NCI-H2171 (cell line): ENCODE data around the gene PVALEF.

Source experiments
- DNase-seq: peaks from one replicate; lab custom pipeline; 2025; lab: John Stamatoyannopoulos, UW

The PVALEF gene

DNA sequence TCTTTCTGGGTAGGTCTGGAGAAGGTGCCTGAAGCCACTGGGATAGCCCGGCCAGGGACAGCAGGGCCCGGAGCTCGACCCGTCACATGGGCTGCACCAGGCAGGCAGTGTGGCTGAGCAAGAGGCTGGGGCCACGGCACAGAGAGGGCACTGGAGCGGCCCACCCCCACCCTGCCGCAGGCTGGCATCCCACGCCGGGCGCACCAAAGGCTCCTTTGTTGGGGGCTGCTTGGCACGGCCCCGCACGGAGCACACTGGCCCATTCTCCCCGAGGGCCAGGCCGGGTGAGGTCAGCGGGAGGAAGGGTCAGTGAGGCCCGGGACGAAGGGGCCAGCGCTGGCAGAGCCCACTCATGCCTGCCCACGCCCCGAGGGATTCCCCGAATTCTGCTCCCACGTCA, 36.5 kb upstream of the PVALEF start:
- no peak for DNase-seq

DNA sequence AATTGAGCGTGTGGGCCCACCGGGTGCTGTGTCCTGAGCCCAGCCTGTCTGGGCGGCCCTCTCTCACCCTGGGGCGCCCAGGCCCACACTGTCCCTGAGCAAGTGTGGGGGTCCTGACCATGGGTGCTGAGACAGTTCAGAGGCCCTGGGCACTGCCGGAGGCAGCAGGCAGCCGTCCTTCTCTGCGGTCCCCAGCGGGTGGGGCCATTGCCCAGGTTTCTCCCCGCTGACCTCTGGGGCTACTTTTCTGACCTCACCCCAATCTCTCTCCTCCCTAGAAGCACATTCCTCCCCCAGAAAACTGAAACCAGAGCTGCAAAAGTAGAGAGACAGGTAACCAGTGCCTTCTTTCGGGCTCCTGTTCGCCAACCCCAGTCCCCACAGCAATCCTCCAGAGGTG, 36.0 kb upstream of the PVALEF start:
- DNase-seq, result no peak

DNA sequence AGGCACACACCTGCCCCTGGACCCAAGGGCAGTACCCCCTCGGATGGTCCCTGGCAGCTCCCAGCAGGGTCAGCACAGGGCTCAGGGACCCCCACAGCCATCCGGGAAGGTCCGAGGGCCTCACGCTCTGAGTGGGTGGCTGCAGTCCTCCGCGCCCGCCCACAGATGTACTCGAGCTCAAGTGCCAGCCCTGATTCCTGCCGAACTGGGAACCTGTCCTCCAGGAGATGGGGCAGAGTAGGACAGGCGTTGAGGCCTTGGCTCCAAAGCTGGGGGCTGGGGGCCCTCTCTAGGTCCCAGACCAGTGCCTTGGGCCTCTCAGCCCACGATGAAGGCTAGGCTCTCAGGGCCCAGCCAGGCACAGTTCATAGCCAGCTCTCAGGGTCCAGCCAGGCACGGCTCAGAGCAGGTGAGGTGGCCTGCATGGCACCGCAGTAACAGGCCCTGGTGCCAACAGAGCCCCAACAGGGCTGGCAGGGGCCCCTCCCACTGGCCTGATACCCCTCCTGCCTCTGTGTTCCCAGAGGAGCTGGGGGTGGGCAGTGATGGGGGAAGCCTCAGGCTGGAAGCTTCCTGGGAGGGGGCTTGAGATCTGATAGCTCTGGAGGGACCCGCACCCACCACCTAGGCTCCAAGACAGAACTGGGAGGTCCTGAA, 35.5 kb upstream of the PVALEF start:
- no peak for DNase-seq

DNA sequence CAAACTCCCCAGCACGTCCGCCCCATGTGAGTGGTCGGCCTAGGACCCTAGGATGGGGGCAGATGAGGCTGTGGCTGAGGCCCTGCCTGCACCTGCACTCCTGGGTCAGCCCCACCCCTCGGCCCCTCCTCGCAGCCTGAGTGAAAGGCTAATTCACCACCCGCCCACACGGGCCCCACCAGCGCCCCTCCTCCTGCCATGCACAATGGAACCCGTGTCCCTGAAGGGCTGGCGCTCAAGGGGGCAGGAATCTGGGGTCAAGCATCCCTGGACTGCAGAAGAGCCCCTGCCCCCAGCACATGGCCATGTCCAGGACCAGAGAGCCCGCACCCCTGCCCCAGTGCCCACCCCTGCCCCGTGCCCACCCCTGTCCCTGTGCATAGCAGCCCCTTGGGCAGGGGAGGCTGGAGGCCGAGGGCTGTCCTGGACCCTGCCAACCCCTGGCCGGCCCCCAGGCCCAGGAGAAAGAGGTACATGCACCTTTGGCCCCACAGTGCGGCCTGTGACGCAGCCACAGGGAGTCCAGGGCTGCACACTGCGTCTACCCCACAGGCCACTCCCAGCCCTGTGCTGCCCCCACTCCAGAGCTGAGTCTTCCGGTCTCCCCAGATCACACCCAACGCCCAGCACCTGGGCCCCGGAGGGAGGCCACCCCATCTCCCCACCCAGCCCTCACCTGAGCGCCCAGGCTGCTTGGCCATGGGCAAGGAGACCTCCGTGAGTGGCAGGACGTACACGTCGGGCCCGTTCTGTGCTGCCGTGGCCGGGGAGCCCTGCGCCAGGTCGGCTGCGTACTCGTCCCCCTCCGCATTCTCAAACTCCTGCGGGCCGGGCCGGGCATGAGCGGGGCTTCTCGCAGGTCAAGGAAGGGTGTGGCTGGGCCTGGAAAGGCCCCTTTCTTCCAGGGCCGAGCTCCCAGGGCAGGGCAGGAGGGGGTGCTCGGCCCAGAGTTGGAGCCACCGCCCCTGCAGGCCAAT, 34.6 kb upstream of the PVALEF start:
- DNase-seq, result no peak

DNA sequence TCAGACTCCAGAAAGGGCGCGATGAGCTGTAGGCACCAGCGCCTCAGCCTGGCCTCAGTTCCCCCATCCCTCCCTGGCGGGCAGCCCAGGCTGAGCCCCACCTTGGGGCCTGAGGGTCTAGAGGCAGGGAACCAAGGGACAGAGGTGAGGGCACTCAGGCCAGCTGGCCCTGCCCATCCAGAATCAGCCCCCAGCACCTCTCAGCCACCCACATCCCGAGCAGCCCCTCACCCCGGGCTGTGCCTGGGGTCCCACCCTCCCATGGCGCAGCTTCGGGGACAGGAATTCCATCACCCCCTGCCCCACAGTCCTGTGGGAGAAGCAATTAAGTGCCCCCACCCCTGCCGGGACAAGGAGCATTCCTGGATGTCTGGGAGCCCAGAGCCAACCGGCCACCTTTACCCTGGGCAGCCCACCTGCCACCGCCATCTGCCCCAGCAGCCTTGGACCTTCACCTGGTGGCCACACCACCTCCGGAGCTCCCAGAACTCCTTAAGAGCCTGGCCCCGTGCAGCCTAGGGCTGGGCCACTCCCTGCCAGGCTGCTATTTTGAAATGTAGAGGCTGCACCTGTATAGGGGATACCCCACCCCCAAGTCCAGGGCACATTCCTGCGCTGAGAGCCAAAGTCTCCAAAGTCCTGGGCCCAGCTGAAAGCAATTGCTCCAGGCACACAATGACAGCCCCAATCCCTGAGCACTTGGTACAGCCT, 33.7 kb upstream of the PVALEF start:
- no peak for DNase-seq

DNA sequence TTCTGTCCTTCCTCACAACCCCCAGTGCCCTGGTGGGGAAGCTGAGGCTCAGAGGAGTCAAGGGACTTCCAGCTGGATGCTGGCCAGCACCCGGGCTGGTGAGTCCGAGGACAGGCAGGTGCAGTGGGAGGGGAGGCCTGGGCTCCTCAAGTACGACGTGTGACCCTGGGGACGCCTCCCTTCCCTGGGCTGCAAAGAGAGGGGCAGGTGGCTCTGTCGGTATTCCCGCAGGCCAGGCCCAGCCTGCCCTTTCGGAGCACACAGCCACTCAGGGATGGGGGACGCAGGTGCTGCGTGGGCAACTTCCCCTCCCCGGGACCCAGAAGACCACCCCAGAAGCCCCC, 33.1 kb upstream of the PVALEF start:
- DNase-seq, result no peak

DNA sequence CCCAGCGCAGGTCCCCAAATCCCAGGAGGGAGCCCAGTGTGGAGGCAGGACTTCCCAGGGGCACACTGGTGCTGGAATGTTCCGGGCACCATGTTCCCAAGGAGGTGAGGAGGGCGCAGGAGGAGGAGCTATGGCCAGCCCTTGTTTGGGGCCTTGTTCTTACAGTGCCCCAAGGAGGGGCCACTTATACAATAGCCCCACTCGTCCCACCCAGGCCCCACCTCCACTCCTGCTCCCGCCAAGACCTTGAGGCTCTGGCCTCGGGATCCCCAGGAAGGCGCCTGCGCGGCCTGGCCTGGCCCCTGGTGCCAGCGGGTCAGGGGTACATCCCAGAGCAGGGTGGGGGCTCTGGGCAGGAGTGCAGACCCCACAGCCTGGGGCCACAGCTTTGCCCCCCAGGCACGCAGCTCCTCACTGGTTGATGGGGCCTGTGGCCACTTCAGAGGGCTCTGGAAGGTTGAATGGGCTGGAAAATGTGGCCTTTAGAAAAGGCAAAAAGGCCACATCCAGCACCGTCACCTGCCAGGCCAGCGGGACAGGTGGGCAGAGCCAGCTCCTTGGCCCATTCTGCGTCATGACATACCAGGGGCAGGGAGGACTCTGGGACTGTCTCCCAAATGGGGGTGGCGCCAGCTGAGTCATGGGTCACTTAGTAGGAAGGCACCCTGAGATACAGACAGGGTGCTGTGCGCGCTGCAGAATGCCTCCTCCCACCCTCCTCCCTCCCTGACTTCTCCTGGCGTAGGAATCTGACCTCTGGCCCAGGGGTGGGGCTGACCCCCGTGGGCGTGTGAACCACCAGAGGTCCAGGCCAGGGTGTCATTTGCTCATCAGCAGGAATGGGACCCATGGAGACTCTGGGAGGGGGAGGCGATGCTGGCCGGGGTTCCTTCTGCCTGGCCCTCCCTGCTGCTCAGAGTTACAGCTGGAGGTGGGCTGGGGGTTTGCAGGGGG, 32.3 kb upstream of the PVALEF start:
- no peak for DNase-seq

DNA sequence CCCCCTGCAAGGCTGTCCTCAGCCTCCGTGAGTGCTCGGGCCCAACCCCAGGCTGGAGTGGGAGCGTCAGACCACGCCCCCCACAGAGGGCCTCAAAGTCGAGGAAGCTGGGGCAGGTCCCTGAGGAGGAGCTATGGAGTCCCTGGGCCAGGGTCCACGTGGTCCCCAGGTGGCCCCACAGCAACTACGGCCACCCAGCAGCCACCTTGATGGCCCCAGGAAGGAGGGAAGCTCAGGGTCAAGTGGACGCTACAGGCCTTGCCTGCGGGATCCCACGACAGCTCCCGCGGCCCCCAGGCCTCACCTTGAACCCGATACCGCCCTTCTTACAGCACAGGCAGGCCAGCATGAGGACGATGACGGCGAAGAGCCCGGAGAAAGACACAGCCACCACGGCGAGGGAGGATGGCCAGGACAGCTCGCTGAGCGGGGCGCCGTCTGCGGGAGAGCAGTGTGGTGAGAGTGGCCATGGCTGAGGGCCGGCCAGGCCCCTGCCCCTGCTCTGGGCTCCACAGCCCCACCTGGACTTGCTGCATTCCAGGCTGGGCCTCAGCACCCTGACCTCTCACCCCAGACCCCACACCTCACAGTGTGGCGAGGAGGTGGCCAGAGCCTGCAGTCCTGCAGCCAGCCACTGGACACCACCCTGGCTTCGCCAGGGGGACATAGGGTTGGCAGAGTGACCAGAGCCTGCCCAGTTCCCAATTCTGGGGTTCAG, 31.1 kb upstream of the PVALEF start:
- DNase-seq, result no peak

DNA sequence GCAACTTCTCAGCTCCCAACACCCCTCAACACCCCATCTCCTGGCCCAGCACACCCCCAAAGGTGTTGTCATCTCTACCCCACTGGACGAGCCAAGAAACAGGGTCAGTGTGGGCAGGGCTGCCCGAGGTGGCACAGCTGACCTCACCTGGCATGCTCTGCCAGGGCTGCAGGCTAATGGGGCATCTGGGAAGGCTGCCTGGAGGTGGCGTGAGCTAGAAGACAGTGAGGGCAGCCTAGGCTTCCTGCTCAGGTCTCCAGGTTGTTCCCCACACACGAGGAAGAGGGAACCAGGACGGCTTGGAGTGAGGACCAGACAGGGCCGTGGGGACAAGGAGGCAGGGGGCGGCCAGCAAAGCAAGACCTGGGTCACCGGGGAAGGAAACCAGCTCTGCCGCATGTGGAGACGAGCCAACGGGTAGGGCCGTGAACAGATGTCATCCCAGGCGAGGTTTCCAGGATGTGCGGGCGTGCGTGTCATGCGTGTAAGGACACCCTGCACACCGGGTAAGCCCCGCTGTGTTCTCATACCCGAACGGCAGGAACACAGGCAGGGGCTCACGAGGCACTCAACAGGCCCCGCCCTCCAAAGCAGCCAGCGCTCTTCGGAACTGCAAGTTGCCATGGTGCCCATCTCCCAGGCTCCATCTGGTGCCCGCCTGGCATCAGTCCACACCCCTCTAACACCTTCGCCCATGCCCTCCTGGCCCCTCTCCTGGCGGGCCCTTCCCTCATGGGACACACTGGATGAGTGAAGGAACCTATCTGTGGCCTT, 29.6 kb upstream of the PVALEF start:
- peak; percentile 93 for DNase-seq

DNA sequence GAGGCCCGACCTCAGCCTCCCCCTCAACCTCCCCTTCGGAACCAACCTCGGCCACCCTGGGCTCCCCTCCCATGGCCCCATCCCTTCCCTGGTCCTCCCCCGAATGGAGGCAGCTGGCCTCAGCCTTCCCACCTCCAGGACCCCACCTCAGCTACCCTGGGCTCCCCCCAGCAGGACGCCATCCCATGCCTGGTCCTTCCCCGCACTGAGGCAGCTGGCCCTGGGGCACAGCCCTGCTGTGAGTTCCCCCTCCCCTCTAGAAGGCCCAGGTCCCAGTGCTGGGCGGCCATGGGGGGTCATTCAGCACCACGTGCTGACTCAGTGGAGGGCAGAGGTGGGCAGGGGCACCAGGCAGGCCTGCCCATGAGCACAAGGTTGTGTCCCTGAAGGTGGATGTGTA, 28.9 kb upstream of the PVALEF start:
- no peak for DNase-seq

DNA sequence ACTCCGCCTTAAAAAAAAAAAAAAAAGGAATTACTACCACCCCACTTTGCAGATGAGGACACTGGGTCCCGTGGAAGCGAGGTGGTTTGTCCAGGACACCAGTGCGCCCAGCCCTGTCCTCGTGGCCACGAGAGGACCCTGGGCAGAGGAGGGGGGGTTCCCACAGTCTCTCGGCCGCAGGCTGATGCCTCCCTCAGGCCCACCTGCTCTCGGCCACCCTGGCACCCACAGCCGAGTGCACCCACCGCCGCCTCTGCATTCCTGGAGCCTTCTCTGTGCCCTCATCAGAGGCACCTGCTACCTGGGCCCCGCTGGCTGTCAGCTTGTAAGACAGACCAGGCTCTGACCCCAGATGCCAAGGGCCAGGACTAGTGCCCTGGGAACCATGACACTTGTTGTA, 28.1 kb upstream of the PVALEF start:
- no peak for DNase-seq

DNA sequence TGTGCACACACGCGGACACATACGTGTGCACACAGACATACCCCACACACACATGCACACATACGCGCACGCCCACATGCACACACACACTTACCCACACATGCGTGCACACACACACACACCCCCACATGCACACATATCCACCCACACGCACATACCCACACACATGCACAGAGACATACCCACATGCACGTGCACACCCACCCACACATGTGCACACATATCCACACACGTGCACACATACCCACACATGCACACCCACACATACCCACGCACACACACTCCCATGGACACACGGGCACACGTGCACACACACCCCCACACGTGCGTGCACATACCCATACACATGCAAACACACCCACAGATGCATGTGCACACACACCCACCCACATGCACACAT, 27.2 kb upstream of the PVALEF start:
- no peak for DNase-seq

DNA sequence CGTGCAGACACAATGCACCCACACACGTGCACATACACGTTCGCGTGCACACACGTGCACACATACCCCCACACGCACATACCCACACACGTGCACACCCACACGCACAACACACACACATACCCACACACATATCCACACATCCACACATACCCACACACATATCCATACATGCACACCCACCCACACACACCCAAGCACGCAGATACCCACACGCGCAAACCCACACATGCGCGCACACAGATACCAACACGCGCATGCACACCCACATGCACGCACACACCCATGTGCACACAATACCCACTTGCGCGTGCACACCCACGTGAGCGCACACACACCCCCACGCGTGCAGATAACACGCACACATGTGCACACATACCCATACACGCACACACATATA, 26.8 kb upstream of the PVALEF start:
- DNase-seq, result no peak

DNA sequence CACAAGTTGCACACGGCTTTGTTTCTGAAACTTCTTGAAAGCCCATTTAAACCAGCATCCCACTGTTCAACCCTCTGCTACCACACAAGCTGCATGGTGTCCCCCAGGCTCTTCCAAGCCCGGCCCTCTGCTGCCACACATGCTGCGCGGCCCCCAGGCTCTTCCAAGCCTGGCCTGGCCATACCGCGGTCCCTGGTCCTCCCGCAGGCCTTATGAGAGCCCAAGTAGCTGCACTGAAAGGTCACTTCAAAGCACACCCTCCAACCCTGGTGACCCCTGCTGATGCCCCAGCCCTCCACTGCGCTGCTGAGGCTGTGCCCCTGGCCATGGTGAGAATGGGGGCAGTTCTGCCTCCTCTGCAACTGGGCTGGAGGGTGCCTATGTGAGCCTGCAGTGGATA, 25.9 kb upstream of the PVALEF start:
- DNase-seq, result no peak

DNA sequence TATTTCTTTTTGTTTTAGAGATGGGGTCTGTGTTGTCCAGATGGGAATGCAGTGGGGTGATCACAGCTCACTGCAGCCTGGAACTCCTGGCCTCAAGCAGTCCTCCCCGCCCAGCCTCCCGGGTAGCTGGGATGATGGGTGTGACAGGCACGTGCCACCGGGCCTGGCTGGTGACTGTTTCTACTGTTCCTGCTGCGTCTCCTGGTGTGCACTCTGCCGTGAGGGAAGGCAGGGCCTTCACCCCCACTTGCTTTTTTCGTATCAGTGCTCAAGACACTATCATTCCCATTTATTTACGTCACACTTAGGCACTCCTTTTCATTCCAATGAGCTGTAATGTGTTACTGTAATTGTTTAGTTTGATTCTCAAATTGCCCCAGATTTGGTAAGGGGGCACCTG, 25.3 kb upstream of the PVALEF start:
- DNase-seq, result no peak

DNA sequence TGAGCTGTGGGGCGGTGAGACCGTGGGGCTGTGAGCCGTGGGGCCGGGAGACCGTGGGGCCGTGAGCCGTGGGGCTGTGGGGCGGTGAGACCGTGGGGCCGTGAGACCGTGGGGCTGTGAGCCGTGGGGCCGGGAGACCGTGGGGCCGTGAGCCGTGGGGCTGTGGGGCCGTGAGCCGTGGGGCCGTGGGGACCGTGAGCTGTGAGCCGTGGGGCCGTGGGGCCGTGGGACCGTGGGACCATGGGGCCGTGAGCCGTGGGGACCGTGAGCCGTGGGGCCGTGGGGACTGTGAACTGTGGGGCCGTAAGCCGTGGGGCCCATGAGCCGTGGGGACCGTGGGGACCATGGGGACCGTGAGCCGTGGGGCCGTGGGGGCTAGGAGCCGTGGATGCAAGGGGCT, 24.6 kb upstream of the PVALEF start:
- no peak for DNase-seq

DNA sequence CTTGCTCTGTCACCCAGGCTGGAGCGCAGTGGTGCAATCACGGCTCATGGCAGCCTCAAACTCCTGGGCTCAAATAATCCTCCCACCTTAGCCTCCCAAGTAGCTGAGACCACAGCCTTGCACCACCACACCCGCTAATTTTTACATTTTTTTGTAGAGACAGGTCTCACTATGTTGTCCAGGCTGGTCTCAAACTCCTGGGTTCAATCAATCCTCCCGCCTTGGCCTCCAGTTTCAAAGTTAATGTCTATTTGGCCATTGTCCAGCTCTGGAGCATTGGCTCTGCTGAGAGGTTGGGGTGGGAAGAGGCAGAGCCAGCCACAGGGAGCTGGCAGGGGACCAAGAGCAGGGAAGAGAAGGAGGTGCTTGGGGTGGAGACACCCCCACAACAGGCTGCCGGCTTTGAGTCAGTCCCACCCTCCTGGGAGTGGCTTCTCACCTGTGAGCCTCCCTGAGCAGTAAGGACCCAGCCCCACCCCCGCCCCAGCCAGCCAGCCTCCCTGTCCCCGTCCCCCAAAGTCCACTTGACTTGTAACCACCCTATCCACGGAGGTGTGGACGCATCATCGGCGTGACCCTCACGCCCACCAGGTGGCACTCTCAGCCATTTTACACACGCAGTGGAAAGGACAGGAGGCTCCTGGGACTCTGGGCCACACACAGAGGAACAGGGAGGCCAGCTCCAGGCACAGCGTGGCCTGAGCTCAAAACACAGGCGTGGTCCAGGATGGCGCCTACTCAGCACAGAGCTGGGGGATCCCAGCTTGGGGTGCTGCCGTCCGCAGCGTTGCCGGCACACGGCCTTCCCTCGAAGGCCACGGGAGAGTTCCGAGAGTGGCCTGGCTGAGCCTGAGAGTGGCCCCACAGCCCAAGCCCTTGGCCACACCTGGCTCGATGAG, 22.8 kb upstream of the PVALEF start:
- peak; percentile 80 for DNase-seq

DNA sequence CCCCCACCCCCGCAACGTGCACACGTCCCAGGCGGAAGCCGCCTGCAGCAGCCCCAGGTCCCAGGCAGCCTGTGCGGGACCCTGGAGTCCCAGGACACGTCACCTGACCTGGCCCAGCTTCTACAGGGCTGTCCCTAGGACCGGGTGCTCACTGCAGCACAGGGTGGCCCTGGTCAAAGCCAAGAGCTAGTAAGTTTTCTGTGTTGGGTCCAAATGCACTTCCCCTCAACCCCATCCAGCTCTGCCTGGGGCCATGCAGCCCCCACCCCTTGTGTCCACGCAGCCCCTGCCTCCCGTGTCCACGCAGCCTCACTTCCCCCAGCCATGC, 22.1 kb upstream of the PVALEF start:
- DNase-seq, result no peak

DNA sequence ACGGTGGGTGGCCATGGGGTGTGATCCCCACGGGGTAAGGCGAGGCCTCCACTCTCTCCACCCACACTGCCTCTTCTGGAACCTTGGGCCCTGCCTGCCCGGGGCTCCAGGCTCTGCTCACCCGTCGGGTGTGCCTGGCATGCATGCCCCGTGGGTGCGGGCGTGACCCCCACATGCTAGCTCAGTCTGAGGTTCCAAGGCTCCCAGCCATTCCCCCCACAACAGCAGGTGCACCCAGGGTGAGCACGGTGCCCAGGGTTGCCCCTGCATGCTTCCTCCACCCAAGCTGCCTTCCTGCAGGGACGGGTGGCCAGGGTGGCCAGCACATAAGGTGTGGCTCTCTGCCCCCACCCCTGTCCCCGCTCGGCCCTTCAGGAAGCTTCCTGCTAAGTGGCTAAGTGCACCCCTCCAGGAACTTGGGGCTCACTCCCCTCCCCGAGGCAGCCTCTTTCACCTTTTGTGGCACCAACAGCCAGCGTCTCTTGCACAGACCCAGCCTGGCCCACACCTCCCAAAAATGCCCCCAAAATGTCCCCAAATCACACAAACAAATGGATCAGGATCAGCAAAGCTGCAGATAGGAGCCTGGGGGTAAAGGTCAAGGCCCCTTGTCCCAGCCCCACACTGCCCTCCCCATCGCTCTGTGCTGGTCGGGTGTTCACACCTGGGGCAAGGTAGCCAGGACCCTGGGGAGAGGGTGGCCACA, 21.4 kb upstream of the PVALEF start:
- DNase-seq, result no peak
